ENCODE data around the gene TBC1D16.

TBC1D16 gene

DNA sequence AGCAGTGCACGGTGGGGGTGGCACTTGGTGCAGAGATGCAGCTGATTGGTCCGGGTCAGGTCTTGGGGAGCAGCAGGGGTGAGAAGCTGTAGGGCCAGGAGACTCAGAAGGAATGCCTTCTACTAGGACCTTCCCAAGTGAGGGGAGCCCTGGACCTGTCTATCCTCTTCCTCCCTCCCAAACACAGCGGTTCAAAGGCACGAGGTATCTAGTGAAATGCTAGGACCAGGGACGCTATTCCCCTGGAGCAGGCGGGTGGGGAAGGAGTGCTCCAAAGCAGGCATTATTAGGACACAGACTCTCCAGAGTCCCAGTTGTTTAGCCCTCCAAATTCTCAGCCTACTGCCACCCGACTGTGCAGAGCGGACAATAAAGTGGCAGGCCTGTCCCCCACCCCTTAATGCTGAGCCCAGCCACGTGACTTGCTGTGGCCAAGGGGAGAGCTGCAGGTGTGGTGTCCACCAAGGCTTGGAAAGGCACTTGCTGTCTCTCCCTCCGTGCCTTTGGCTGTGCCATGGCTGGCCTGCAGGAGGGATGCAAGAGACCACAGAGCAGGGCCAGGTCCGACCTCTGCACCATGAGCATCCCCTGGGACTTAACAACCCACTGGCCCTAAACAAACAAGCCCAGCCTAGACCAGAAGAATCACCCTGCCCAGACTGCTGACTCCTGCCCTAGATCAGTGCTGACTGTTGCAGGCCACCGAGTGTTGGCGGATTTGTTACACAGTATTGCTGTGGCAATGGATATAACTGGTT lies 97.2 kb downstream of the TBC1D16 start:
- DNase-seq (ENCODE audit: low read depth) = no peak

DNA sequence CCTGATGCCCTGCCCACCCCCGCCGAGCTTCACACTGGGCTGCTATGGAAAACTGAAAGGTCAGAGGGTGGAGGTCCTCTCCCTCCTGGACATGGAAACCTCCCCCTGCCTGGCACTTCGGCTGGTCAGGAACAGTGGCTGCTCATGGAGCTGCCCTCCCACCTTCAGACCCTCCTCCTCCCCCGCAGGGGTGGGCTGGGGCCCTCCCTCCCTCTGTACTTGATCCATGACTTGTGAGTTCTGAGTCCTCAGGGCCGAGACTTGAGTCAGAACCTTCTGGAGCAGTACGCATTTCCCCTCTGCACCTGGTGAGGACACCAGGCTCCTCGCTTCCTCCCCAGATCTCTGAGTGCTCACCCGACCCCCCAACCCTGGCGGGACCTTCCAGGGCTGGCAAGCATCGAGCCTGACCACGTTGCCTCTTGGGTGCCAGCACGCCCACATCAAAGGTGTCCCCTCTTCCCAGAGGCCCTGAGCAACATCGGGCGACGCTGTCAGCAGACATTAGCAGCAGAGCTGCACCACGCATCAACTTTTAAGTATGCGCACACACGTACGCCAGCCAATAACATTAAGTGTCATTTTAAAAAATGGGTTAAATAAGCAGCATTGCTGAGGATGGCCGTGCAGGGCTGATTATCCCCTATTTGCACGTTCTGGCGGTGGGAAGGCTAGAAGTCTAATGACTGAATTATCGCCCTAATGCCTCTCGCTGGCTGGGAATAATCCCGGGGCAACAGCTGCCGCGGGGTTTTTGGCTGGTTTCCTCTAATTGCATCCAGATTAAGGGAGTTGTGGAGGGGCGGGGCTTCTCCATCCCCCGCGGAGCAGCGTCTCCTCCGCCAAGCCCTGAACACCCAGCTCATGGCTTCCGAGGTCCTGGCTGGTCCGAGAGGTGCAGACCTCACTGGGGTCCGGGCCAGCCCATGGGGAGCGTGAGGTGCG lies 98.0 kb downstream of the TBC1D16 start:
- no peak for DNase-seq (ENCODE audit: low read depth)

DNA sequence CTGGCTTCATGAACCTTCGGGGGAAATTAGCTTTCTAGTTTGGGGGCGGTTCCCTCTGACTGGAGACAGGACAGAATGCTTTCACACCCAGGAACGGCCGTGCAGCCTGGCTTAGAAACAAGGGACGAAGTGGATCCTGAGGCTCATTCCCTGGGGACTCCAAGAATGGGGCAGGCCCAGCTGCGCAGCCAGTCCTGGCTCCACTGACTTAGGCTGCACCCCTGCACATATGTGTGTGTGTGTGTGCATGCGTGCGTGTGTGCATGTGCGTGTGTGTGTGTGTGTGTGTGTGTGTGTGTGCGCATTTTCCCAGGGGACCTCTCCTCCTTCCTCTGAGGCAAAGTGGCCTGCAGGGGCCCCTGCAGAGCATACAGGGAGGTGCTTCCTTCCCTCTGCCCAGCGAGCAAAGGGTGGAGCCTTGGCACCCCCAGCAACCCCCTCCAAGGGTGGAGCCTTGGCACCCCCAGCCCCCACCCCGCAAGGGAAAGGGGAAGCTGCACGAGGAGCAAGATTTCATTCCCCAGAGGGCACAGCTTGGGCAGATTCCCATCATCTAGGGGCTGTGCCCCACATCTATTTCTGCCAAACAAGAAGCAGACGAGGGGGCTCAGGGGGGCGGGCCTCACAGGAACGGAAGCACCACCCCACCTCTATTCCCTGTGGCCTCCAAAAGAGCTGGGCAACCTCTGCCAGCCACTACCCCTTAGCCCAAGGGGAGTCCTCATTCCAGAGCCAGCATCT lies 98.9 kb downstream of the TBC1D16 start:
- DNase-seq (ENCODE audit: low read depth) = no peak

DNA sequence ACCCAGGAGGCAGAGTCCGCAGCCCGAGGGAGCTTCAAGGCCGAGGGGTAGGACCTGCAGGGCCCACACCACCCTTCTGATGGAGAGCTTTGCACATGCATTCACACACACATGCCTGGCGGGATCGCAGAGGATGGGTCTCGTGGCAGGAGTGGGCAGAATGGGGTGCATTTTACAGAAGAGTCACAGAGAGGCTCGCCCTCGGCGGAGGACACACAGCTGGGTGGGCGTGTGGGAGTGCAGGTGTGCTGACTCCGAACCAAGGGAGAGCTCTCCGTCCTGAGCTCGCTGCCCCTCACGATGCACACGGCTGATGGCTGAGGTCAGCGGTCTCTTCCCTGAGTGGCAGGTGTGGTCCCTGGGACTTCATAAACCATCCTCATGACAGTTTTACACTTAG lies 99.6 kb downstream of the TBC1D16 start:
- DNase-seq (ENCODE audit: low read depth) = no peak

DNA sequence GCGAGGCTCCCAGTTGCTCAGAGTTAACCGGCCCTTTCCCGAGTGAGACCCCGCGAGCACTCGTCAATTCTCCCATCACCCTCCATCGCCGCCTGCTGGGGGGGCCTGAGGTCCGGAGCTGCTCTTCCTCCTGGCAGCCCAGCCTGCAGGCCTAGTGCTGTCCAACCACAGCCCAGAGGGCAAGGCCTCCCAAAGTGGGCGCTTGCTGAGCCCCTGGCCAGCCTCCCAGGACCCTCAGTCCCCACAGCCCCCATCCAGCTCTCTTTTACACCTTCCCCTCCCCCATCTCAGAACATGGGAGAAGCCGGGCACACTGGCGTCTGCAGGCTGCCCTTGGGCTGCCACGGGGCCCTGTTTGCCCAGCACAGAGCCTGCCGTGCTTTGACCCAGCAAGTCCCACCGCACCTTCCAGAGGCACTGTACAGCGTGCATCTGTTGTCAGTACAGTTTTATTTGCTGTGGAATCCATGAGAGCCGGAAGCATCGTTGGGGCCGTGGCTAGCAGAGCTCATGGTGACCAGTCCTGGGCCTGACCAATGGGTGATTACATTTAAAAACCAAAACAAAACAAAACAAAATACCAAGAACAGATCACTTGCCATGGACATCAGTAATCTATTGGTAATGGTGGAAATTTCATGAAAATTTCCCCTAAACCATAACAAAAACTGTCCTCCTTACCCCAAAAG lies 100.3 kb downstream of the TBC1D16 start:
- no peak for DNase-seq (ENCODE audit: low read depth)

DNA sequence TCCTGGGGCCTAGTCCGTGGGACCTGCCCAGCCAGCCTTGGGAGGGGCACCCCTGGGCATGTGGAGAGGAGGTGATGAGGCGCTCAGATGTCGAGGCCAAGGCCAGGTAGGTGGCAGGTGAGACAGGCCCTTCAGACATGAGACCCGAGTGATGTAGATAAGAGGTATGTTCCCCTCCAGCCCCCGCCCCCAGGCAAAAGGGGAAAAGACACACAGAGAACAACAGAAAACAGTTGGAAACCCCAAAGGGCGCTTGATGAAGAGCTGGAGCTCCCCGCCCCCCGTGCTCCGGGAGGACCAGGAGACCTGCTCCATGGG lies 101.1 kb downstream of the TBC1D16 start:
- DNase-seq (ENCODE audit: low read depth) = no peak

DNA sequence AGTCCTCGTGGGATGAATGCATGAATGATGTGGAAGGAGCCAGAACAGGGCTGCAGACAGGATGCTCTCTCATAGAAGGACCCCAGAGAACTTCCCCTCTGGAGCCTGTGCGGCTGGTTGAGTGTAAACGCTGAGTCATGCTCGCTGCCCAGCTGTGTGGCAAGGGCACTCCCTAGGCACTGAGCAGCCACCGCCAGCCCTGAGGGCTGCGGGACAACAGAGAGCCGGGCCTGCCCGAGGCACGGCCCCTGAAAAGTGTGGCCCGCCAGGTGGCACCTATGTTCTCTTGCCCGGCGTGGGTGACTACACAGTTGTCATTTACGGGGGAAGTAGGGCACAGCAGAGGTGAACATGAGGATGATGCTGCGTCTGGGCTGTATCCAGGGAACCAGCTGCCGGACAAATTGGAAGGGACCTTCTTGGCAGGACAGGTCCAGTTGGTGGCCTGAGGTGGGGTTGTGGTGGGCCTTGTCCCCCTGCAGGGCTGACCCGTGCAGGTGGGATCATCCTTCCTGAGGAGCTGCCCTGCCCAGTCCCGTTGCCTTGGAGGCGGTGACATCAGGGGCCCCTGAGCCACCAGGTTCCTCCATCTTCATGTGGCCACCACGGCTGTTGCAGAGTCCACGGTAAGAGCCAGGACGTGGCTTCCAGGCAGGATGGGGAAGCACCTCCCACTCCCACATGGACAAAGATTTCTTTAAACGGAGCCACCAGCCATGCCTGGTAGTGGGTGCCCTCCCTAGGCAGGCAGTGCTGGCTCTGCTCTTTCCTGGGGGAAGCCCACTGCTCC lies 101.6 kb downstream of the TBC1D16 start:
- DNase-seq (ENCODE audit: low read depth) = no peak

DNA sequence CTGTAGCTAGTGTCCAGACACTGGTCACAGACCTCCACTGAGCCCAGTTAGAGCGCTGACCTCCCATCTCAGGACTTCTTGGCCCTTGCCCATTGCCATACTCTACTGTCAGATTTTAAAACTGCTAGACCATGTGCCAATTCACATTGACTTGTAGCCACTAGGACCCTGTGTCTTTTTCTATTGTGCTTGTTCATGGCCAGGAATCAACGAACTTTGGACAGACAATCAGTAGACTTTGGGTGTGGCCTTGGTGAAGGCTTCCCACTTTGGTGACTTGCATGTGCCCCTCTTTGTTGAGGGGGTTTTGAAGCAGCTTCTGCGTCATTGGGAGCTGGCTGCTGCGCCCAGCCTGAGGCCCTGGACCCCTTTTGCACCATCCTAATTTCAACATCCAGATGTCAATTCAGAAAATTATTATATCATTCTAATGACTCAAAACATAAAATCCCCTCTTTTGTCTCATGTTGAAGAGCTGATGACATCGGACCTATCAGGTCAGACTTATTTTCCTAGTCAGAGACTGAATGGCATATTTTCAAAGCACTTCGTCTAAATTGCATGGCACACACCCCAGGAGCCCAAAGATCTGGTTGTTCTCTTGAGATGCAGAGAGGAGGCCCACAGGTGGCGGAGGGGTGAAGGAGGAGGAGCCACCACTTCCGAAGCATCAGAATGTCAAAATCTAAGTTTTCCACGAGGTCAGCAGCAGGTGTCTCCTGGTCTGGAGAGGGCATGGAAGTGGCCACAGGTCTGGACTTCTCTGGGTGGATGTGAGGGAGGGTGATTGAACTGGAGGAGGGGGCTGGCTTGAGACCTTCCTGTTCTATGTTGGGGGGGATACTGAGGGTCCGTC lies 103.0 kb downstream of the TBC1D16 start:
- DNase-seq (ENCODE audit: low read depth) = no peak

DNA sequence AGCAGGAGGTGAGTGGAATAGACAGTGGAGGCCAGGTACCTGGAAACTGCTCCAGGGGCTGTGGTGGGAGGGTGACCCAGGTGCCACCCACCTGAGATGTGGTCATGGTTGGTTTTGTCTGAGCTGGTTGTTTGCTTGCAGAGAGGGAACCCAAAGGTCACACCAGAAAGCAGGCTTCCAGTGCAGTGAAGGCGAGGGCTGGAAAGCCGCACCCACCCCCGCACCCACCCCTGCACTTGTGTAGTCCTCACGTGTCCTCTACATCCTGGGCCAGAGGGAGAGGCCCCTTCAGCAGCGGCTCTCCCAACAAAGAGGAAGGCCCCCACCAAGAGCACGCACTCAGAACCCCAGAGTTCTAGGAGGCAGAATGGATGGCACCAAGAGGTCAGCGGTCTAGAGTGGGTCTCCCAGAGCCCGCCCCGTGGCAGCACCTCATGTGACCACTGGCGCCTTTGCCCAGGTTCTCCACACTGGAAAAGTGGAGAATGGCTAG lies 103.8 kb downstream of the TBC1D16 start:
- DNase-seq (ENCODE audit: low read depth) = no peak

DNA sequence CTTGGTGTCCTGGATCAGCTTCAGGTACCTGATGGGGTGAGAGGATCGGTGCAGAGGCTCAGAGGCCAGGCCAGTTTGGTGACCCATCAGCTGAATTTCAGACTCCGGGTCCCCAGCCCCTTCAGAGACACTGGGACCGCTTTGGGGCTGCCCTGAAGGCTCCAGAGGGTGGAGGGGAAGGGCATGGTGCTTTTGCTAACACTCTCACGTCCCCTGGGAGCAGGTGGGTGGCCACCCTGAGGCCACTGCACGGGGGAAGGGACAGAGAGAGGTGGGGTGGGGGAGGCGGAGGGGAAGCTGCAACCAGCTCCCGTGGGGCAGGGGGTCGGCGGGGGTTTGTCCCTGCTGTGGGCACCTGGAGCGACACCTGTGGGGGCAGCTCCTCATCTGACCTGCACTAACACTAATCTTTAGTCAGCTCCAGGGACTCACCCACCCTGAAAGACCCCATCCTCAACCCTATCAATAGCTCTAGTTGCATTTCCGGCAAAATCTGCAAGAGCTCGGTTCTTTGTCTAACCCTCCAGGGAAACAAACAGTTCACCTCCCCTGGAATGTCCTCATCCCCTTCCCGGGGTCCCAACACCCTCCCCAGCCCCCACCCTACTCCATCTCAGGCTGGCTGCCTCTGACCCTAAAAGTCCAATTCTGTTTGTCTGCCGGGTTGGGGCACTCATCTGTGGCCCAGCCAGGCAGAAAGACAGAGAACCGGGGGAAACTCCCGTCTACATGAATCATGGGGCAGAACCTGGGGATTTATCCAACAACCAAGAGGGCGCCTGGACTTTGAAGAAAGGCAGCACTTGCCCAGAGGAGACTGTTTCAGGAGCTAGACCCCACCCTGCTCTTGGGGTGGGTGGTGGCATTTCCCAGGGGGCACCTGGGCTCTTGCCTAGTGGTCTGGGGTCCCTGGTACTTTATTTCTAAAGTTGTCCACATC lies 104.5 kb downstream of the TBC1D16 start:
- no peak for DNase-seq (ENCODE audit: low read depth)

DNA sequence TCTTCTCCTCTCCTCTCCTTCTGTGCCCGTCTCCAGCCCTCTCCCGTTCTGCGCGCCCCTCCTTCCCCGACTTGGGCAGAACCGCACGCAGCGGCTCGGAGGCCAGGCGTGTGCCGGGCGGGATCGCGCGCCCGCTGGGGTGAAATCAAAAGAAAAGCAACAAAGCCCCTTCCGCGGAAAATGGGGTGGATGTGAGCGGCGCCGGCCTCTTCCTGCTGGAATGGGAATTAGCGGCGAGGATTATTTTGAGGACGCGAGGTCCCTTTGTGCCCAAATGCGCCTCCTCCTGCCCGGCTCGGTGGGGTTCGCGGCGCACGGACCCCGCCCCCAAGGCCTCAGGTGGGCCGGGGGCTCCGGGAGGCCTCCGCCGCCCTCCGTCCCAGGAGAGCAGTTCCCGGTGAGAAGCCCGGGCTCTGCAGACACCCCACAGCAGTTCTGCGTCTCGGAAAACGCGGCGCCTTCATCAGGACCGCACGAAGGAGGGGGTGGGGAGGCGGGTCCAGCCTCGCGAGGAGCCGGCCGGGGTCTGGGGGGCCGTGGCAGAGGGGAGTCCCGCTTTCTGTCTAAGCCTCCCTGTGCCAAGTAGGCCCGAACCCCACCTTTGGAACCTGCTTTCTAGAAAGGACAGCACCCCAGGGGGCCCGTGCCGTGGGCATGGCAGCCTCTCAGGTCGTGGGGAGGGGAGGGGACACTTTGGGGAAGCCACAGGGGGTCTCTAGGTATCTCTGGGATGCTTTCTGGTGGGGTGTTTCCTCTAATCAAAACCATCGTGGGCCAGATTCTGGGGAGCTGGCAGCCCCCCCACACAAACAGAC lies 105.4 kb downstream of the TBC1D16 start:
- no peak for DNase-seq (ENCODE audit: low read depth)

DNA sequence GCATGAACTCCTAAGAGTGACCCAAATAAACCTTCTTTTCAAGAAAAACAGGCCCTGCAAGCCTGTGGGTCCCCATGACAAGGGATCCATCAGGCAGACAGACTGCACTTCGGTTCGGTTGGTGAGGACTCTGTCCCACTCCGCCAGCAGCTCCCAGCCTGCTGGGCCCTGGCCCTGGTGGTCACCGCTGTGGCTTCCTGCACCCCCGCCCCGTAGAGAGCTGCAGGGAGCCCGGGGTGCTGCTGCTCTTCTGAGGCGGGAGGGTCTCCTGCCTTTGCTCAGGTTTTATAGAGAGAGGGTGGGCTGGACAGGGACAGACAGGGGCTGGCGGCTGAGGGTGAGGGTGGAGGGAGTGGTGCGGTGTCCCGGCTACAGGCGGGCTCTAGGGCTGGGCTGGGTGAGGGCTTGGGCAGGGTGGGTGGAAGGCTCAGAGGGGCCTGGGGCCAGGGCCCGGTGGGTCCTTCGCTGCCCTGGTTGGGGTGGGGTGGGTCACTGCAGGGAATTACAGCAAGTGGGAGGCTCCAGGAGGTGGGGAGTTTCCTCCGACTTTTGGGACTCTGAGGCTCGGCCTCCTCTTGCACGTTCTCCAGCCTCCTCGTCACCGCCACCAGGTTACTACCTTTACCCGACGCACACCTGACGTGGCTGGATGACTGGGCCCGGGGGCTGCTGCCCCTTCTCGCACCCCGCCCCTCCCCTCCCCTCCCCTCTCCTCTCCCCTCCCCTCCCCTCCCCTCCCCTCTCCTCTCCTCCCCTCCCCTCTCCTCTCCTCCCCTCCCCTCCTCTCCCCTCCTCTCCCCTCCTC lies 106.2 kb downstream of the TBC1D16 start:
- DNase-seq (ENCODE audit: low read depth) = no peak

DNA sequence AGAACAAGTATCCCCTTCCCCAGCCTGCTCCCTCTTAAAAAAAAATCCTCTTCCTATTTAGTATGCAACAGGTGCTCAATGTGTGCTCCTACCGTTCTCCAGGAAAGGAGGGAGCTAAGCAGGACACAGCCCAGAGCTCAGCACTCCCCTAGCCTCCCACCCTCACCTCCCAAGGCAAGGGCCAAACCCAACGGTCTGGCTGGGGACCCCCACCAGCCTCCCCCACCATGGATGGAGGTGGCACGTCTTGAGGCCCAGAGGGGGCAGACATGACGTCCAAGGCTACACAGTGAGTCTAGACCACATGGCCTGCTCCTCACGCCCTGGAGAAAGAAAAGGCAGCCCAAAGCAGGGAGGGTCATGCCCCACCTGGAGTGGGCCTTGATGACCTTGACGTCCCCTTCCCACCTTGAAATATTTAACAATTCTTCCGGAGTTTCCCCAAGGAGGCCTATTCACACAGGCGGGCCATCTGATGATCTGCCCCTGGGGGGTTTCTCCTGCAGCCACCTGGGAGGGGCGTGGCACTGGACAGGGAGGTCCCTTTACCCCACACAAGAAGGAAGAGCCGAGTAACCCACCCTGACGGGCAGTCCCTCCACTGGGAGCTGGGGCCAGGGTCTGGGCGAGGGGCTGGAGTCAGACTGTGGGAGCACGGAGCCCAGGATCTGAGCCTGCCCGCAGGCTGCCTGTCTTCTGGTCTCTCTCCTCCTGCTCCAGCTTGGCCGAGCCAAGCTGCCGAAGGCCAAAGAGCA lies 107.0 kb downstream of the TBC1D16 start:
- no peak for DNase-seq (ENCODE audit: low read depth)

DNA sequence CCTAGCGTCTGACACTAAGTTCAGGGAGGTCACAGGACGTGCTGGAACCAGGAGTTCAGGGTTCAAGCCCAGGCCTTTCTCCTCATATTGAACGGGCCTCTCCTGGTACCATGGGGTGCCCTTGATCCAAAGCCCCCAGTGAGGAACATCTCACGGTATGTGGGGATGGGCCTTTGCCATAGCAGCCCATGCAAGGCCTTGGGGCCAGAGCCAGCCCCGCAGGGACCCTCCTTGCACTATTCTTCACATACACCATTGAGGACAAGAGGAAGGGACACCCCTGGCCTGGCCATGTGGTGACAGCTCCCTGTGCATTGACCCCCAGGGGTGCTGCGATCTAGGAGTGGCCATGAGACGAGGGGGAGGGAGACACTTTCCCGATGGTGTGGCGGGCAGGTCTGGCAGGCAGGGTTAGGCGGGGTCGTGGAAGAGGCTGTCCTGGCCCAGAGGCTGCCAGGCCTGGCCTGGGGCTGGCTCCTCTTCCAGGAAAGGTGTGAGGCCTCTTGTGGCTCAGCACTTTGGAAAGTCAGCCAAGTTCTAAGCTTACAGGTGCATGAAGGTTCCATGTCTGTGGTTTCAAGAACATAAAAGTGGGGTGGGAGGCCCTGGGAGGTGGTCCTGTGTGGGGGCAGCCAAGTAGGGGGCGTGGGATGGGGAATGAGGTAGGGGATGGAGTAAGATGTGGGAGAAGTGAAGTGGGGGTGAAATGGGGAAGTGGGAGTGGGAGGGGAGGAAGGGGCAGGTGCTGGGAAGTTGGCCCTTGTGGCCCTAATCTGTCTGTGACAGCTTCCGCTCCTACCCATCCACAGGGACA lies 107.8 kb downstream of the TBC1D16 start:
- DNase-seq (ENCODE audit: low read depth) = no peak

DNA sequence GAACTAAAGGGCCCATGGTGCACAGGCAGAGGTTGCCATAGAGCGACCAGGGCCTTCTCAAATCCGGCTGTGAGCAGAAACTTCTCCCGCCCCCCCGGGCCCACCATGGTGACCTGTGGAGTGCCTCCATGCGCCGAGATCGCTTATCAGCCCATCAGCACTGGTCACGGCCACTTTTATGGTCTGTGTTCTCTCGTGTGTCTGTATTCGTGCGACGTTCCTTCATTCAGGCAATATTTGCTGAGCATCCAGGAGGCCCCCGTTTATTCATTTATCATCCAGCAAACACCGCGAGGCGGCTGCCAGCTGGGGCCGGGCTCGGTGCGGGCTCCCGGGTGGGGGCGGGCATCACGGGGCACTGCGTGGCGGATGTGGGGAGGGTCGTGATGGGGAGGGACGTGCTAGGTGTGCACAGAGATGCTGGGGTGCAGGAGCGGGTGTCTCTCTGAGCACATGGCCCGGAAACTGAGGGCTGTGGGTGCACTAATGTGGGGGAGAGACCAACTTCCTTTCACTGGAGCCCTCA lies 108.5 kb downstream of the TBC1D16 start:
- DNase-seq (ENCODE audit: low read depth) = no peak

Measured in stimulated activated CD8-positive, alpha-beta memory T cell treated with anti-CD3 and anti-CD28 coated beads, Interleukin-15, amount 100 ng/mL, for 1 hour (primary cell).